GM19099 (cell line): ENCODE data around the gene CDON.

Source experiments
- POLR2A ChIP-seq: IDR thresholded peaks from 3 replicates; pipeline ENCODE4 v1.6.1; 2011; ENCODE audit warnings: low read depth; ENCODE audit not compliant: insufficient read length; ENCODE audit errors: extremely low read depth

The CDON gene

GRCh38 chr11:125954945-125955640, 107.6 kb downstream of the CDON start:
- TF ChIP-seq POLR2A, result no peak

- TF ChIP-seq POLR2A, result no peak
Observed at GRCh38 chr11:125954123-125954944, 108.3 kb downstream of the CDON start.

- no peak for TF ChIP-seq POLR2A
Observed at GRCh38 chr11:125953401-125953935, 109.2 kb downstream of the CDON start.

DNA sequence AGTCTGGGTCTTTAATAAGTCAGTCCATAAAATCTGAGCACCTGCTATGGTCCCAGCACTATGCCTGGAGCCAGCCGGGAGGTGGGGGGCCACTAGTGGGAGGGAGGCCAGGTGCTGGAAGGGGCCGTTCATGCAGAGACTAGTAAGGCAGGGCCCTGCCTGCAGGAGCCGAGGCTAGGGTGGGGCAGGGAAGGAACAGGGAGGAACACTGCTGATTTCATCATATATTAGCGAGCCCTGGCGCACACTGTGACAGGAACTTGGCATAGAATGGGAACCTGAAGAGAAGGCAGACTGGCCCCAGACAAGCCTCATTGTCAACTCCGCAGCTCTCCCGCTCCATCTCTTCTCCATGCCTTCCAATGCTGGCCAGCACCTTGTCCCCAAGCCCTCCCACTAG, 109.7 kb downstream of the CDON start:
- TF ChIP-seq POLR2A, result no peak

DNA sequence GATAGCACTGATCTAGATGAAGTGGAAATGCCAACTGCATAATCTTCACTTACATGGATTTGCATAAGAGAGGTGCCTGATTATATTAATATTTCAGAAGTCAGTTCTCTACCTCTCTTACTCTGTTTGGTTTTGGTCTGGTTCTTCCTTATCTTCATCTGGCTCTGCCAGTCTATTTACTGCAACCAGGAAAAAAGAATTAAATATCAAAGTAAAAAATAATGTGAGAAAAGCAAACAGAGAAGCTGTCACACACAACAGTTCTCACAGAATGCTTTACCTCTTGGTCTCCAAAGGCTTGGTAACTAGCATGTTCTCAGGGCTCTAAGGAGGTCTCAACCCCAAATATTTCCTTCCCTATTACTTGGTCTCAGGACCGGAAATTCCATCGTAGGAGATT, 110.1 kb downstream of the CDON start:
- no peak for TF ChIP-seq POLR2A

DNA sequence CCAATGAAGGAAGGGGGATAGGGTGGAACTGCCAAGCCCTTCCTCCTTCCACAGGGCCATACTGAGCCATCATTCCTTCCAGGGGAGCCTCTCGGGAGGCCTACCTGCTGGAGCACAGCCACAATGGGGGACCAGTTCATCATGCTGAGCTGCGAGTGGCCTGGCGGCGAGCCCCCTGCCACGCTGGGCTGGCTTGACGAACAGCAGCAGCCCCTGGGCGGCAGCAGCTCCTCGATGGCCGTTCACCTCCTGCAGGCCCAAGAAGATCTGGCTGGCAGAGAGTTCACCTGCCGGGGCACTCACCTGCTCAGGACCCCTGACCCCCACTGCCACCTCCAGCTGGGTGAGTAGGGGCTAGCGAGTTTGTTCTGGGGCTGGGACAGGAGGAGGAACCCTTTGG, 110.9 kb downstream of the CDON start:
- TF ChIP-seq POLR2A, result no peak

DNA sequence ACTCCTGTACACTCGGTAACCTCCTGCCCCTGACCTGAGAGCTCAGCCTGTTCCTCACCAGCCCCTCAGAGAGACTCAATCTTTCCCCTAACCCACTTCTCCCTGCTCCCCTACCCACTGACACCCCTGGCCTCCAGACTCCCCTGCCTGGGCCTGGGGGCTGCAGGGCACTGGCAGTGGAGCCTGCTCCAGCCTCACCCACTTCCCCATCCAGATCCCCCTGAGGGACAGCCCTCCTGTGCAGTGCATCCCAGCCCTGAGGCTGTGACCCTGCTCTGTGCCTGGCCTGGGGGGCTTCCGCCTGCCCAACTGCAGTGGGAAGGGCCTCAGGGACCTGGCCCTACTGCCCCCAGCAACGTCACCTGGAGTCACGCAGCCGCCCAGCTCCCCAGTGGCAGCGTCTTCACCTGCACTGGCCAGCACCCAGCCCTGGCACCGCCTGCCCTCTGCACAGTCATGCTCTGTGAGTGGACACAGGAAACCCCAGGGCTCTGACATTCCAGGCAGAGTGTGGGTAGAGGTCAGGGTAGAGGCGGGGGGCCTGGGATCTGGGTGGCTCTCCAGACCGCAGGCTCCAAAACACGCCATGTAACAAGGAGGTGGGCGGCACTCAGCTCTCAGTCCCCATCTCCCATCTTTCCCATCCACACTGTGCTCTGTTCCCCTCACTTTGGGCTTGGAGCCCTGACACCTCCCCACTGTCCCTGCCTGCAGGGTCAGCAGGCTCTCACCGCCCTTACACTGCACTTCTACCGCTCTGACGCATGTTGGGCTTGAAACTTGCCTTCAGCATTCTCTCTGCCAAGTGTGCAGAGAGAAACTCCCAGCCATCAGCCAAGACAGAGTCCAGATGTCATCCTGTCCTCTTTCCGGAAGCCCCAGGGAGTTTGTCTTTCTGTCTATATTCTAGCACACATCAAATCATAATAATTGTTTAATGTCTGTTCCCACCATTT, 111.7 kb downstream of the CDON start:
- no peak for TF ChIP-seq POLR2A

GRCh38 chr11:125950178-125950490, 112.5 kb downstream of the CDON start:
- TF ChIP-seq POLR2A, result no peak

DNA sequence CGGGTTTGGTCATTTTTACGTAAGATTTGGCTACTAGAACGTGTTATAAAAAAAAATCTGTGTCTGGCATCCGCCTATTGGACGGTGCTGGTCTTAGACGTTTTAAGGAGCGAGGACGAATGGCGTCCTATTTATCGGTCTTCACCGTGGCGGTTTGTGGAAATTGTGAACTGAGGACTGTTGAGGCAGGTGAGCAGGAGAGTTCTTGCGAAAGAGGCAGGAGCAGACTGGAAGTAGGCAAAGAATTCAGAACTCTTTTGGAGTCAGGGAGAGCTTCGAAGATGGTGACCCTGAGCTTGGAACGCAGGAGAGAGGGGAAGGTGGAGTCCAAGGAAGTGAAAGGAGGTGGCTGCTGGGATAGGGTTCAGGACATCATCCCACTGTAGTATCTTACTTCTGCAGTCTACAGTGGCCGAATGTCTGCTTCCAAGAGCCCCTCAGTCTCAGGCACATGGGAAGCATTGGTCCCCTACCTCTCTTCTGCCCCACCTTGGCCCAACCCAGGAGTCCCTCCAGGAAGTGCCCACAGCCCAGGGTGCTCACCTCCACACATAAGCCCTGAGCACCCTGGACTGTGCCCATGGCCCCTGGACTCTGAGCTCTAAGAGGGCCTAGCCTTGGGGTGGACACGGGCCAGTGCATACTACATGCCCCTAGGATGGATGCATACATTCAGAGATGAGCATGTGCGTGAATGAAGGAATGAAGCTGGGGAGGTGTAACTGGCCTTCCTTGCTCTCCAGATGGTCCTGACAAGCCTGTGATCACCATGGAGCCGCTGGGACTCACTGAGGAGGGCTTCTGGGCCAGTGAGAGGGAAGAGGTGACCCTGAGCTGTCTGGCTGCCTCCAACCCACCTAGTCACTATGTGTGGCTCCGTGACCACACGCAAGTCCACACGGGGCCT, 113.1 kb downstream of the CDON start:
- TF ChIP-seq POLR2A, result no peak

DNA sequence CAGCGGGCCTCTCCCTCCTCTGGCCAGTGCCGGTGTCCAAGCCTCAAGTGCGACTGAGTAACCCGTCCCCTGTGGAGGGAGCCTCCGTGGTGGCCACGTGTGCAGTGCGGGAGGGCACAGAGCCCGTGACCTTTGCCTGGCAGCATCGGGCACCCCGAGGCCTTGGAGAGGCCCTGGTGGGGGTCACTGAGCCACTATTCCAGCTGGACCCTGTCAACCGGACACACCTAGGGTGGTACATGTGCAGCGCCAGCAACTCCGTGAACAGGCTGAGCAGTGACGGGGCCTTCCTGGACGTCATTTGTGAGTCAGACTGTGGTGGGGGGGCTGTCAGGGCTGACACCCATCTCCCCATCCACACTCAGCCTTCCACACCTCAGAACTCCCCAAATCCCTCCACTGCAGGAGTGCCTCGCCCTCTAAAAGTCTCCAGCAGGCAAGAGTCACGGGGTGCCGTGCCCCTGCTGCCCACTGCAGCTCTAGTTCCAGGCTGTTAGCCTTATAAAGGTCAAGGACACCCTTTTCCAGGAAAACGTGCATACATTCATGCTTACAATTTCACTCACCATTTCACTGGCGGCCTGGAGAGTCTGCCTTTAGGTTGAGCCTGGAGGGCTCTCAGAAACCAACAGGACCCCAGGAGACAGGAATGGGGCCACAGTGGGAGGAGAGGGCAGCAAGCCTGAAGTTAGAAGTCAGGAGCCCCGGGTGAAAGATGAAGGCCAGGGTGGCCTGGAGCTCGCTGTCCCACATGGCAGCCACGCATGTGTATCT, 114.2 kb downstream of the CDON start:
- no peak for TF ChIP-seq POLR2A

DNA sequence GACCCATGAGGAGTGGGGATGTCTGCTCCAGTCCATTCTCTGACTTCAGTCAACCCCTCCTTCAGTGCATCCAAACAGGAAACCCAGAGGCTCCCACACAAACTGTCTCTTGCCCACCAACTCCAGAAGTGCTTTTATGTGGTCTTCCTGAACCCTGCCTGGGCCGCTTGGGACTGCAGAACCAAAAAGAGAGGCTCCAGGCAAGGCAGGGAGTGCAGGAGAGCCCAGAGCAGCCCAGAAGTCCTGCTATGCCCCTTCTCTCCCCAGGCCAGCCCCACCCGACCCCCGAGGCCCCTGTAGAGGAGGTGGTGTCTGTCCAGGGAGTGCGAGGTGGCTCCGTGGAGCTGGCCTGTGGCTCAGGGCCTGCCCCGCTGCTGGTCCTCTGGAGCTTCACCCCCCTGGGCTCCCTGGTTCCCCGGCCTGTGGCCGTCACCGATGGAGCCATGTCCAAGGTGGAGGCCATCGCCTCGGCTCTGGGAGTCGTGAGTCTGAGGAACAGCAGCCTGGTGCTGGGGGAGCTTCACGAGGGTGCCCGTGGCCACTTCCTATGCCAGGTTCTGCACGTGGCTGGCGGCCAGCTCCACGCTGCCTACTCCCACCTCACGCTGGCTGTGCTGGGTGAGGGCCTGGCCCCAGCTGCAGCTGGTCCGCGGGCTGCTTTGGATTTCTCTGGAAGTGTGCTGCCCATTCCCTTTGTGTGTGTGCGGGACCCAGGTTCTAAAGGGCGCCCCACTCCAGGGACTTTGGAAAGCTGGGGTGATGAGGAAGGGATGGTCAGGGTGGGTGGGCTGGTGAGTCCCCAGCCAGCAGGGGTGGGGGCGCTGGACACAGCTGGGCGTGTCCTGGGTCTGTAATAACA, 115.0 kb downstream of the CDON start:
- TF ChIP-seq POLR2A, result no peak

DNA sequence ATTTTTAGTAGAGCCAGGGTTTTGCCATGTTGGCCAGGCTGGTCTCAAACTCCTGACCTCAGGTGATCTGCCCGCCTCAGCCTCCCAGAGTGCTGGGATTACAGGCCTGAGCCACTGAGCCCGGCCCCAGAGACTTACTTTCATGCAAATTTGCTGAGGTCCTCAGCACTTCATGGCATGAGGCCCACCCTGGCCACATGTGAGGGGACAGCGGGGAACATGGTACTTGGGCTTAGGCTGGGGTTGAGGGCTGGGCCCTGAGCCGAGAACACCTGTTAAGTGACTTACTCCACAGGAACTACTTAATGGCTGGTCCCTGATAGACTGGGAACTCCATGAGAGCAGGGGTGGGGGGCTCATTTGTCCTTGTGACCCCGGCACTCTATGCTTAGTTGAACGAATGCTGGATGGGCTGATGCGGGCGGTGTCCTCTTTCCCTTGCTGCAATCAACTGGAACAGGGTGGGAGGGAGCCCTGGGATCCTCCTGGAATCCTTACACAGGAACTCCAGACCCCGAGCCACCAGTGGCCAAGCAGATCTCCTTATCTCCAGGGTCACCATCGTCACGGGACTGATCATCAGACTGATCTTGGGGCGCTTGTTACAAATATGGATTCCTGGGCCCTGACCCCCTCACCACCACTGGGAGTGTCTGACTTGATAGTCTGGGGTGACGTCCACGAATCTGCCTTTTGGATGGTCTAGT, 115.8 kb downstream of the CDON start:
- no peak for TF ChIP-seq POLR2A

DNA sequence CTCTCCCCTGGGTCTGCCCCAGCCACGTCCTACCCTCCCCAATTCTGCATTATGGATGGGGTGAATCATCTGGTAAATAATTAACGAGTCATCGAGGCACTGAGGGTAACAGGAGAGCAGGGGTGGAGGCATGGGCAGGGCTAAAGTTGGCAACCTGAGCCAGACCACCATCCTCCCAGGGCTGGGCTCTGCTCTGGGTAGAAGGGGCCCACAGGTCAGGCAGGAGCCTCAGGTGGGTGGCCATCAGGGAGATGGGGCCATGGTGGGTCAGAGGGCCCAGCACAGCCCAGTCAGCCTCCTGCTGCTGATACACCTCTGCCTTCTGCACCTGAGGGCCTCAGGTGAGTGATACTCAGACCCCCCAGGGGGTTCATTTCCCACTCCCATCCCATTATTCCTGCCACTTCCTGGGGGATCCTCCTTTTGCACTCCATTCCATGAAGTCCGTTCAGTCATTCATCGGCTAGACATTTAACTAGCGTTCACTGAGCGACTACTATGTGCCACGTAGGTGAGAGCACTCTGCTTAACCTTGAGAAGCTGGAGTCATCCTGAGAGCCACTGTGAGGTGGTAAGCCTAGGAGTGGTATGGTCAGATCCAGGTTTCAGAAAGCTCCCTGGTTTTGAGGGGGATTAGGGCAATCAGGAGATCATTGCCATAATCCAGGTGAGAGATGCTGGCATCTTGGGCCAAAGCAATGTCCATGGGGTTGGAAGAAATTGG, 116.7 kb downstream of the CDON start, which contains the start of gene VSIG10L2:
Gene VSIG10L2 (plus strand): TSS at position 248 of the 724 bp plus-strand sequence. CDS start 12 bp downstream, at position 260.
- no peak for TF ChIP-seq POLR2A
